Measurements from ENCODE around the gene HHATL.

The HHATL gene

DNA sequence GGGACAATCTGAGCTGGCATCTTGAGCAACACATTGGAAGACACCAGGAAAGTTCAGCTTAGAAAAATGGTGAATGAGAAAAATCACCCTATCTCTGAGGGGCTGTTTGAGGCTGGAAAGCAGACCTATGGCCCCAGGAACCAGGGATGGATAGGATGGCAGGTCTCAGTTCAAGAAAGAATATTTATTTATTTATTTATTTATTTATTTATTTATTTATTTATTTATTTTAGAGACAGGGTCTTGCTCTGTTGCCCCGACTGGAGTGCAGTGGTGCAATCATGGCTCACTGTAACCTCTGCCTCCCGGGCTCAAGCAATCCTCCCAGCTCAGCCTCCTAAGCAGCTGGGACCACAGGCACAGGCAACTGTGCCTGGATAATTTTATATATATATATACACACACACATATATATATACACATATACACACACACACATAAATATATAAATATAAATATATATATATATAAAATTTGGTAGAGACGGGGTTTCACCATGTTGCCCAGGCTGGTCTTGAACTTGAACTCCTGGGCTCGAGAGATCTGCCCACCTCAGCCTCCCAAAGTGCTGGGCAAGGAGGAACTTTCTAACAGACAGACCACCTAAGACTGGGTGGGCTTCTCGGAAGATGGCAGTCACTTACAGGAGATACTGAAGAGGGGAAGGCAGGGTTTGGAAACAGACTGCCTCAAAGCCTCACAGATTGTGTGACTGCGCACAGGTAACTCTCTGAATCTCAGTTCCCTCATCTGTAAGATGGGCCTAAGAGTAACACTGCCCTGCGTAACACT, 40.8 kb upstream of the HHATL start:
- Histone ChIP-seq H3K9me3 (ENCODE audit: insufficient read depth, low read depth, low read length) (no peaks in the 10 kb centered on the region), H3K27me3 (ENCODE audit: insufficient read depth, low read length) (no peaks in the 10 kb centered on the region), H3K27ac (ENCODE audit: low read depth, low read length) (no peak overlapping the region), H3K9ac (ENCODE audit: low read depth, low read length) (no peak overlapping the region), H3K4me3 (ENCODE audit: low read length) (no peak overlapping the region), H3K4me1 (ENCODE audit: insufficient read depth, low read length) (peaks cover 14% of the 10 kb centered on the region), H3K36me3 (ENCODE audit: insufficient read depth, low read length) (no peaks in the 10 kb centered on the region)
- WGBS: 95% methylated on average over 7 of the region's 7 CpGs

DNA sequence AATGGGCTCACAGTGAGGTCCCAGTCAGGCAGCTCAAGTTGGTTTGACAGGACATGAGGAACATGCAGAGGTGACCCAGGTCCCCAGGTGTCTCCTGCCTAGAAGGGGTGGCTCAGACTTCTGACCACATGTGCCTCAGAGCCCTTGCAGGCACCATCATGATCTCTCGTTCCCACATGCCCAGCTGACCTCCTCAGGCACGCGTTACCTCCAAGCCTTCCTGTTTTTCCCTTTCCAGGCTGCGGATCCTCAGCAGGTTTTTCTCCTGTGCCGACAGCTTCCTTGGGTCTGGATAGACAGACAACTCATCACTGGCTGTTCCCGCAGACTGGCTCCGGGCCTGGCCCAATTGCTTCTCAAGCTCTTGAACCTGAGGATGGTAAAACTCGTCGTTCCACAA, 40.1 kb upstream of the HHATL start:
- Histone ChIP-seq H3K9me3 (ENCODE audit: insufficient read depth, low read depth, low read length) (no peaks in the 10 kb centered on the region), H3K27me3 (ENCODE audit: insufficient read depth, low read length) (no peaks in the 10 kb centered on the region), H3K9ac (ENCODE audit: low read depth, low read length) (no peak overlapping the region), H3K36me3 (ENCODE audit: insufficient read depth, low read length) (no peaks in the 10 kb centered on the region), H3K4me3 (ENCODE audit: low read length) (no peak overlapping the region), H3K4me1 (ENCODE audit: insufficient read depth, low read length) (peaks cover 14% of the 10 kb centered on the region), H3K27ac (ENCODE audit: low read depth, low read length) (no peak overlapping the region)
- 94% methylated on average over 9 of the region's 9 CpGs for WGBS

DNA sequence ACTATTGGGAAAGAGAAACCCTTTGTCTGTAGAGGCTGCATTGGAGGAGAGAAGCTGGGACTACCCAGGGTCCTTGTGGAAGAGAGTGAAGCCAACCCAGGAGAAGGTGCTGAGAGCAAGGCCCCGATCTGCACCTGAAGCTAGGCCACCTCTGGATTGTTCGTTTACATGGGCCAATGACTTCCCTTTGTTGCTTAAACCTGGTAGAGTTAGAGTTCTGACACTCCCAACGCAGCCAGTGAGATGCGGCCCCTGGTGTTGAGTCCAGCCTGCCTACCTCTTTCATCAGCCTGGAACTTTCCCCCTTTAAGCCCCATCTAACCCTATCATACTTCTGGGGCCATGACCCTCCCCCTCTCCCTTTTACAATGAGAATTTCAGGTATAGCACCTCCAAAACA, 39.7 kb upstream of the HHATL start:
- 83% methylated on average over 4 of the region's 4 CpGs for WGBS
- peaks cover 14% of the 10 kb centered on the region for H3K4me1 ChIP-seq (ENCODE audit: insufficient read depth, low read length)
- H3K9ac ChIP-seq (ENCODE audit: low read depth, low read length): no peak overlapping the region
- H3K36me3 ChIP-seq (ENCODE audit: insufficient read depth, low read length): no peaks in the 10 kb centered on the region
- H3K27me3 ChIP-seq (ENCODE audit: insufficient read depth, low read length): no peaks in the 10 kb centered on the region
- H3K27ac ChIP-seq (ENCODE audit: low read depth, low read length): no peak overlapping the region
- H3K4me3 ChIP-seq (ENCODE audit: low read length): no peak overlapping the region
- H3K9me3 ChIP-seq (ENCODE audit: insufficient read depth, low read depth, low read length): no peaks in the 10 kb centered on the region

DNA sequence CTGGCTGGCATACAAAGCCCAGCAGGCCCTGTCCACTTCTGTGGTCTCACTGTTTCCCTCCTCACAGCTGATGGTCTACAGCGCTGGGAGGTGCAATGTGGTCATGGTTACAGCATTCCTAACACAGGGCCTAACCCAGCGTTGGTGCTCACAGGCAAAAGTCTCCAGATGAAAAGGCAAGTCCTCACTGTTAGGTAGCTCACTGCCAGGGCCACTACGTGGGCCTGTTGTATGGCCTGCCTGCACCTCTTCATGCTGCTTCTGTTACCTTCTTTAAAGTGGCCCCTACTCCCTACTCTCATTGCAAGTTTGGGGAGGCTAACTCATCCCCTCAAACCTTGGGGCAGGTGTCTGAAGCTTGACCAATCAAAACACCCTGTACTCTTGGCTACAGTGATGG, 39.2 kb upstream of the HHATL start:
- H3K4me3 ChIP-seq (ENCODE audit: low read length): no peak overlapping the region
- no peaks in the 10 kb centered on the region for H3K27me3 ChIP-seq (ENCODE audit: insufficient read depth, low read length)
- 92% methylated on average over 3 of the region's 3 CpGs for WGBS
- no peak overlapping the region for H3K9ac ChIP-seq (ENCODE audit: low read depth, low read length)
- no peaks in the 10 kb centered on the region for H3K36me3 ChIP-seq (ENCODE audit: insufficient read depth, low read length)
- H3K9me3 ChIP-seq (ENCODE audit: insufficient read depth, low read depth, low read length): no peaks in the 10 kb centered on the region
- H3K27ac ChIP-seq (ENCODE audit: low read depth, low read length): no peak overlapping the region
- peaks cover 14% of the 10 kb centered on the region for H3K4me1 ChIP-seq (ENCODE audit: insufficient read depth, low read length)

DNA sequence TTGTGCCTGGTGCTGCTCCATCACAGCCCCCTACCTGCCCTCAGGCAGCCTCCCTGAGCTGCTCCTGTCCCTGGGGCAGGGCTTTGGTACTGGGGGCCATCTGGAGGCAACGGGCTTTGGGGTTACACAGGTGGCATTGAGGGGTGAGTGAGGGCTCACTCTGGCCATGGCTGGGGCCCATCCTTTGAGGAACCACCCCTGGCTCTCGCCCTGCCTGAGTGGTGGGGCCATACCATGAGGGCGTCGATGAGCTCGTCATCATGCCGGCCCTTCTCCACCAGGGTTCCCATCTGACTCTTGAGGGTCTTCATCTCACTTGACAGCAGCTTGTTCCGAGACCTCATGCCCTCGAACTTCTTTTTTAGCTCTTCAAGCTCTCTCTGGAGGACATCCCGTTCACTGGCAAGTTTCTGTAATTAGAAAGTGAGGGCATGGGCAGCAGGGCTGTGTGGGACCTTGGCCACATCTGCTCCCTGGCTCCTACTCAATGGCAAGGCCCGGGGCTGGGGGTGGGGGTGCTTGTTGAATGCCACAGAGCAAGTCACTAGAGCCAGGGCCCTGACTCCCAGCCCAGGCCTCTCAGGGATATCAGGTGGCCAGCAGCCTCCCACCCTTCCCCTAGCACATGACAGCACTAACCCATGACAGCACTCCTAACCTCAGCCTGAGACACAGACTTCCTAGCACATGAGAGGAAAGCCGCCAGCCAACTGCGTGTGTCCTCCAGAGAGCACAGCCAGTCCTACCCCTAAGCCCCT, 37.0 kb upstream of the HHATL start:
- Histone ChIP-seq H3K27ac (ENCODE audit: low read depth, low read length) (no peak overlapping the region), H3K36me3 (ENCODE audit: insufficient read depth, low read length) (no peaks in the 10 kb centered on the region), H3K27me3 (ENCODE audit: insufficient read depth, low read length) (0 out of 2 replicates have a peak, but pooled peaks cover 2% of the 10 kb centered on the region), H3K4me3 (ENCODE audit: low read length) (no peak overlapping the region), H3K9me3 (ENCODE audit: insufficient read depth, low read depth, low read length) (no peaks in the 10 kb centered on the region), H3K9ac (ENCODE audit: low read depth, low read length) (no peak overlapping the region), H3K4me1 (ENCODE audit: insufficient read depth, low read length) (peaks cover 8% of the 10 kb centered on the region; the same call in 1 of the 2 replicates)
- 93% methylated on average over 12 of the region's 12 CpGs for WGBS

DNA sequence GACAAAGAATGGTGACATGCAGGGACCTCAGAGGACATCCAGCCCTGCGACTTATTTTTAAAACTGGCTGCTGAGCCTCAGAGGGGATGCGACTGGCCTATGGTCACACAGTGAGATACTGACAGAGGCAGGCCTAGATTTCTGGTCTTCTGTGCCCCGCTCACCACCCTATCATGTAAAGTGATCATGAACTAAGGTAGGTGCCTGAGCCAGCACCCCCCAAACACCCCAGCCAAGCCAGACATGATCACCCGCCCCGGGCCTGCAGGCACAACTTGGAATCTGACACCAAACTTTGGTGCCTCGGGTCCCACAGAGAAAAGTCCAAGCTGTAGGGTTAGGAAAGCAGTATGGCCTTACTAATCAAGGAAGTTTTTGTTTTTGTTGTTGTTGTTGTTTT, 33.9 kb upstream of the HHATL start:
- Histone ChIP-seq H3K36me3 (ENCODE audit: insufficient read depth, low read length) (no peaks in the 10 kb centered on the region), H3K27me3 (ENCODE audit: insufficient read depth, low read length) (0 out of 2 replicates have a peak, but pooled peaks cover 2% of the 10 kb centered on the region), H3K4me1 (ENCODE audit: insufficient read depth, low read length) (peaks cover 25% of the 10 kb centered on the region), H3K27ac (ENCODE audit: low read depth, low read length) (no peak overlapping the region; the same call in 1 of the 2 replicates), H3K9ac (ENCODE audit: low read depth, low read length) (no peak overlapping the region), H3K9me3 (ENCODE audit: insufficient read depth, low read depth, low read length) (no peaks in the 10 kb centered on the region), H3K4me3 (ENCODE audit: low read length) (no peak overlapping the region)
- WGBS: 83% methylated on average over 6 of the region's 6 CpGs

DNA sequence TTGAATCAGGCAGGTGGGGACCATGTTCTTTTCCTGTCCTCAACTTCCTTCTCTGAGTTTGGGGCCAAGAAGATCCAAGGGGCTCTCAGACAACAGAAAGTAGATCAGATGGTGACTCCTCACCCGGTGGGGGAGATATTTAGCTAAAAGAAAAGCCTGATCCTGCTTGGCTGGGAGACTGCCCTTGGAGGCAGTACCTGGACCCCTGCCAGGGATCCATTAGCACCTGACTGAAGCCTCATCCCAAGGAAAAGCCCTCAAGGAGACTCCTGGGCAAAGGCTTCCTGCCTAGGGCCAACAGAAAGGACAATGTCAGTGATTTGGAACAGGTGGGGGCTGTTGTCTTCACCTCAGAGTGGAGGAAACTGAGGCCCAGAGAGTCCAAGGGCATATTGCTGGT, 33.5 kb upstream of the HHATL start:
- Histone ChIP-seq H3K4me3 (ENCODE audit: low read length) (no peak overlapping the region), H3K36me3 (ENCODE audit: insufficient read depth, low read length) (no peaks in the 10 kb centered on the region), H3K9ac (ENCODE audit: low read depth, low read length) (no peak overlapping the region), H3K27me3 (ENCODE audit: insufficient read depth, low read length) (0 out of 2 replicates have a peak, but pooled peaks cover 2% of the 10 kb centered on the region), H3K27ac (ENCODE audit: low read depth, low read length) (no peak overlapping the region; the same call in 1 of the 2 replicates), H3K4me1 (ENCODE audit: insufficient read depth, low read length) (peaks cover 25% of the 10 kb centered on the region), H3K9me3 (ENCODE audit: insufficient read depth, low read depth, low read length) (no peaks in the 10 kb centered on the region)
- WGBS: 11% methylated on average over 1 of the region's 1 CpG

DNA sequence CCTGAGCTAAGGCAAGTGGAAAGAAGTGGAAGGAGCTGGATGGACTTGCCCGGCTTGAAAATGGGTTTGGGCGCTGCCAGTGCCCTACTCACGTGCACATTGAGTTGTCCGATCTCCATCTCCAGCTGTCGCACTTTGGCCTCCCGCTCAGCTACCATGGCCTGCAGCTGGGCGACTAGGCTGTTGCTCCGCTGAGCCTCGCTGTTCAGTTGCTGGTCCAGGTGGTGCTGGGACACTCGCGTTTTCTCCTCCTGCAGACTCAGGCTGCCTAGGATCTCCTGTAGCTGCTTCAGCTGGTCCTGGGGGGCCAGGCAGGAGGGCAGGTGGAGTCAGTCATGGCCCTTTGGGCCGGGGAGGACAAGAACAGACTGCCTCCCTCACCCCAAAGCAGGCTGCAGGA, 33.0 kb upstream of the HHATL start:
- Histone ChIP-seq H3K36me3 (ENCODE audit: insufficient read depth, low read length) (no peaks in the 10 kb centered on the region), H3K9ac (ENCODE audit: low read depth, low read length) (no peak overlapping the region), H3K9me3 (ENCODE audit: insufficient read depth, low read depth, low read length) (no peaks in the 10 kb centered on the region), H3K27ac (ENCODE audit: low read depth, low read length) (no peak overlapping the region), H3K4me1 (ENCODE audit: insufficient read depth, low read length) (peaks cover 25% of the 10 kb centered on the region), H3K27me3 (ENCODE audit: insufficient read depth, low read length) (0 out of 2 replicates have a peak, but pooled peaks cover 2% of the 10 kb centered on the region), H3K4me3 (ENCODE audit: low read length) (no peak overlapping the region)
- WGBS: 91% methylated on average over 12 of the region's 12 CpGs

DNA sequence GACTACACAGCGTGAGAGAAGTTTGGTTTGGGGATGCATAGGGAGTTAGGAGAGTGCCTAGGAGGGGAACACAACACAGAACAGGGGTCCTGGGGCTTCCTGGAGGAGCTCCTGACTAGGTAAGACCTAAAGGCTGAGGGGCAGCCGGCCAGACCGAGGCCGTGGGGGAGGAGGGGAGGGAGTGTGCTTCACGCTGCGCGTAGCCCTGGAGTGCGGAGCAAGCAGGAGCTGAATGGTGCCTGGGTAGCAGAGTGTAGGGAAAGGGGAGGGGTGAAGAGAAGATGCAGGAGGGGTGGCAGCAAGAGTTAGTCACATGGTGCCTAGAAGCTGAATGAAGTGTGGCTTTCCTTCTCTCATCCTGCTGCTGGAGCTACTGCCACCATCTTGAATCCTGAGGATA, 32.4 kb upstream of the HHATL start:
- Histone ChIP-seq H3K27me3 (ENCODE audit: insufficient read depth, low read length) (0 out of 2 replicates have a peak, but pooled peaks cover 2% of the 10 kb centered on the region), H3K27ac (ENCODE audit: low read depth, low read length) (no peak overlapping the region), H3K9me3 (ENCODE audit: insufficient read depth, low read depth, low read length) (no peaks in the 10 kb centered on the region), H3K36me3 (ENCODE audit: insufficient read depth, low read length) (no peaks in the 10 kb centered on the region), H3K4me3 (ENCODE audit: low read length) (no peak overlapping the region), H3K9ac (ENCODE audit: low read depth, low read length) (no peak overlapping the region), H3K4me1 (ENCODE audit: insufficient read depth, low read length) (peaks cover 25% of the 10 kb centered on the region)
- WGBS: 58% methylated on average over 8 of the region's 8 CpGs

DNA sequence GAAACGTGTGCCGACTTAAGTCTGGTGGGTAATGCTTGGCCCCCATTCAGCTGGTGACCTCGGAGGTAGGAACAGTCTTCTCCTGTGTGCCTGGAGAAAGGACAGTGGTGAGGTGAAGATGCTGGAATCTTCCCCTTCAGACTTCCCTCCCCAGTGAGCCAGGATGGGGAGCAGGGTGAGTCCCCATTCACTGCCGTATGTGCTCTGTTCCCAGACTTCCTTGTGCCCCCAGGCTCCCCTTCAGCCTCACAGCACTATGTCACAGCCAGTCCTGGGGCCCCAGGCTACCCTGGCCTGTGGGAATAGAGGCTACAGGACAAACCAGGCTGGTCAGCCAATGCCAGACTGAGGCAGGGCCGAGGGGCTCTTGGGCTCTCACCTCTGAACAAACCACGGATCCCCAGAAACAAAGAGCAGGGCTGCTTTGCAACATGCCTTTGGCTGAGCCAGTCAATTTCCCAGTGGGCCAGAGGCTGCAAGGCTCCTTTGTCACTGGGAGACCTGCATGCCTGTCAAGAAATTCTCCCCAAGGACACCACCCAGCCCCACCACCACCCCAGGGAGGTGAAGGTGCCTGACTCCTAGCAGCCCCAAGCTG, 31.8 kb upstream of the HHATL start:
- Histone ChIP-seq H3K36me3 (ENCODE audit: insufficient read depth, low read length) (no peaks in the 10 kb centered on the region), H3K9ac (ENCODE audit: low read depth, low read length) (no peak overlapping the region), H3K27ac (ENCODE audit: low read depth, low read length) (peak overlapping the region; percentile 77; the same call in 1 of the 2 replicates), H3K9me3 (ENCODE audit: insufficient read depth, low read depth, low read length) (no peaks in the 10 kb centered on the region), H3K4me1 (ENCODE audit: insufficient read depth, low read length) (peaks cover 25% of the 10 kb centered on the region), H3K27me3 (ENCODE audit: insufficient read depth, low read length) (0 out of 2 replicates have a peak, but pooled peaks cover 2% of the 10 kb centered on the region), H3K4me3 (ENCODE audit: low read length) (no peak overlapping the region)
- WGBS: 79% methylated on average over 6 of the region's 6 CpGs

All from HUES64 (cell line).